Ascending aorta (tissue), 2 donors: ENCODE results near the gene EDN3. TPM values are rescaled to one million over a fixed set of nuclear protein-coding genes. Genes with fewer than 3 reads are reported as not detected.

Experiments used
- DNase-seq, 2 donors: peaks; one replicate each; pipeline ENCODE4 v3.0.0-alpha.2; 2019; ENCODE audit warnings: low spot score in 2 of 2
- H3K27ac ChIP-seq, 2 donors: fragments of 200-600 bp; sonication (generic); one replicate each; pipeline ENCODE4 v1.5.1; 2016 to 2017; ENCODE audit warnings: mild to moderate bottlenecking in 1 of 2
- H3K27me3 ChIP-seq: fragments of 200-600 bp; sonication (generic); one replicate; pipeline ENCODE4 v1.5.1; 2017
- H3K36me3 ChIP-seq, 2 donors: fragments of 200-600 bp; sonication (generic); one replicate each; pipeline ENCODE4 v1.5.1; 2016
- H3K4me1 ChIP-seq, 2 donors: fragments of 200-600 bp; sonication (generic); one replicate each; pipeline ENCODE4 v1.5.1; 2016 to 2017; ENCODE audit warnings: mild to moderate bottlenecking in 1 of 2
- H3K4me3 ChIP-seq, 2 donors: fragments of 200-600 bp; sonication (generic); one replicate each; pipeline ENCODE4 v1.5.1; 2016 to 2017; ENCODE audit warnings: mild to moderate bottlenecking in 1 of 2
- H3K9me3 ChIP-seq, 2 donors: fragments of 200-600 bp; sonication (generic); one replicate each; pipeline ENCODE4 v1.5.1; 2016
- CTCF ChIP-seq, 3 experiments: fragments of 200-600 bp in 2 of 3; fragments of 450-650 bp in 1 of 3; sonication (generic) in 2 of 3; IDR thresholded peaks; one replicate each; pipeline ENCODE4 v1.5.1; 2016 to 2019; ENCODE audit warnings: antibody characterized with exemption in 3 of 3, mild to moderate bottlenecking in 1 of 3, moderate library complexity in 1 of 3
- intact Hi-C: fragments of 100-400 bp; cut with DNase I; formaldehyde crosslinking; loops from one replicate; pipeline ENCODE4 v1.15.1; 2023
- total RNA-seq: library from RNA; depleted of rRNA; stranded (reverse); fragments of >200 nt; gene quantifications from one replicate; pipeline ENCODE4 v1.1.0, GENCODE V29; 2016

The EDN3 gene
- total RNA-seq, 1 donor from 2014 or later: not detected

DNA sequence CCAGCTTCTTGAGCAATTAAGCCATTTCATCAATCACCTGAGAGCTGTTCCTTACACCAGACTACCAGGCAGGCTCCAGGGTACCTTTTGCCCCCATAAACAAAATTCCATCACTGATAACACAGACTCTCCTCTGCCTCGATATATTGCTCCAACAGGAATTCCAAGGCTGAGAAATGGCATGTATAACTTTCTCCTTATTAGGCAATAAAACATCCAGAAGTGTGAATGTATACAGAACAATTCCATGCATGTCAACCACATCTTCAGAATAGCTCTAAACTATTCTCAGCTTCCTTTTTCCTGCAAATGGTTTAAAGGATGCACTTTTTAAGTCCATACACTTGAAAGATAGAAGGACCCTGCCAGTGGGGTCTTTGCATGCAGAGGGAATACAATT, 73.8 kb downstream of the EDN3 start:
- no peak for DNase-seq
- H3K36me3 ChIP-seq: no peaks in the 10 kb centered on the region
- no peaks in the 10 kb centered on the region for H3K27me3 ChIP-seq
- TF ChIP-seq CTCF (IDR thresholded peaks at IDR 0.05): no peak
- no peak overlapping the region for H3K4me3 ChIP-seq
- H3K27ac ChIP-seq: no peak overlapping the region
- H3K9me3 ChIP-seq: no peaks in the 10 kb centered on the region
- no peaks in the 10 kb centered on the region for H3K4me1 ChIP-seq
- intact Hi-C loops: no loop called here

- Histone ChIP-seq H3K4me3 (no peak overlapping the region), H3K27me3 (no peaks in the 10 kb centered on the region), H3K4me1 (no peaks in the 10 kb centered on the region), H3K27ac (no peak overlapping the region), H3K36me3 (no peaks in the 10 kb centered on the region), H3K9me3 (no peaks in the 10 kb centered on the region)
- no peak for DNase-seq
- no peak for TF ChIP-seq CTCF (IDR thresholded peaks at IDR 0.05)
- intact Hi-C loops: no loop called here
Observed at GRCh38 chr20:59375541-59375940, 75.1 kb downstream of the EDN3 start.

Other genes starting within 250 kb of the EDN3 start
- 0.53 TPM for gene ZNF831, start 136.8 kb upstream of the EDN3 start, total RNA-seq